GF-D8 (cell line): ENCODE measurements around the gene MSL3B.
"Not testable (repeated sequence)": the region's sequence is repeated elsewhere in the genome, so short reads cannot be mapped to it uniquely, and the experiment has no call there.

Experiments used
- DNase-seq: peaks from one replicate; lab custom pipeline; 2025; lab: John Stamatoyannopoulos, UW

MSL3B gene

DNA sequence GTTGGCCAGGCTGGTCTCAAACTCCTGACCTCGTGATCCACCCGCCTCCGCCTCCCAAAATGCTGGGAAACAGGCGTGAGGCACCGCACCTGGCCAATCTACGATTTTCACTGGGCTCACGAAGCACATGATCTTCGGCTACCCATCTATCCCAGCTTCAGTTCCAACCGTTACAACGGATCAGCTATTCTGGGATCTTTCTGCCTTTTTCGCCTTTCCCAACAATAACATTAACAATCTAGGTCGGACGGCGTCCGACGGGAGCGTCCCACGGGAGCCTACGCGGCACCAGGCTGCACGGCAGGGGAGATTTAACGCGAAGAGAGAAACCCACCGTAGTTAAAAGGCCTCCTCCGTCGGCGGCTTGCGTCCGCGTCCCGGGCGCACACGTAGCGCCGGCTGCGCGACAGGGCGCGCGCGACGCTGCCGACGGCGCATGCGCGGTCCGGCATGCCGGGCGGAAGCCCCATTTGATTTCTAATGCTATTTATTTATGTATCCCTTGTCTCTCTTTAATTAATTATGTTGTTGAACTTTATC lies at the start of gene MSL3B:
Gene MSL3B (minus strand): TSS at position 394 of the 540 bp plus-strand sequence.
- DNase-seq, result no peak

GRCh38 chr2:233917116-233917515 lies 48.9 kb upstream of the MSL3B start, which contains the start of gene TRPM8:
TRPM8 (plus strand) TSS chr2:233917373; CDS start chr2:233926538, 9,165 bp downstream.
- no peak for DNase-seq

GRCh38 chr2:233915128-233915527 lies 46.9 kb upstream of the MSL3B start:
- DNase-seq, result no peak

GRCh38 chr2:233912691-233913423 lies 44.7 kb upstream of the MSL3B start:
- DNase-seq, result no peak

- no peak for DNase-seq
These were observed 39.4 kb upstream of the MSL3B start for GRCh38 chr2:233907627-233908026.

- DNase-seq, result no peak
These were observed 37.8 kb upstream of the MSL3B start for GRCh38 chr2:233905945-233906344.

DNA sequence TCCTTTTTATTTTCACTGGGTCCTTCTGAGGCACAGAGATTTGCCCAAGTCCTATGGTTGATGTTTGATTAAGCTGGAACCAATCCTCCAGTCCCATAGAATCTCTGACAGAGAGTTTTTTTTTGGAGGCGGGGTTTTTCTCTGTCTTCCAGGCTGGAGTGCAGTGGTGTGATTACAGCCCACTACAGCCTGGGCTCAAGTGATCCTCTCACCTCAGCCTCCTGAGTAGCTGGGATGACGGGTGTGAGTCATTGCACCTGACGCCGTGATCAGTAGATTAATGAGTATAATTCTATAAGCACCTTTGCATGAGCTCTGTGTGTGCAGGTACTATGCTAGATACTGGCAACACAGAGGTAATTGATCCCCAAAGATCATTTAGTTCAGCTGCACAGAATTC lies 33.7 kb upstream of the MSL3B start:
- DNase-seq, result no peak

GRCh38 chr2:233901367-233901766 lies 33.2 kb upstream of the MSL3B start:
- no peak for DNase-seq

GRCh38 chr2:233896253-233896652 lies 28.1 kb upstream of the MSL3B start:
- not testable (repeated sequence) for DNase-seq

GRCh38 chr2:233892793-233893192 lies 24.6 kb upstream of the MSL3B start:
- DNase-seq, result no peak

DNA sequence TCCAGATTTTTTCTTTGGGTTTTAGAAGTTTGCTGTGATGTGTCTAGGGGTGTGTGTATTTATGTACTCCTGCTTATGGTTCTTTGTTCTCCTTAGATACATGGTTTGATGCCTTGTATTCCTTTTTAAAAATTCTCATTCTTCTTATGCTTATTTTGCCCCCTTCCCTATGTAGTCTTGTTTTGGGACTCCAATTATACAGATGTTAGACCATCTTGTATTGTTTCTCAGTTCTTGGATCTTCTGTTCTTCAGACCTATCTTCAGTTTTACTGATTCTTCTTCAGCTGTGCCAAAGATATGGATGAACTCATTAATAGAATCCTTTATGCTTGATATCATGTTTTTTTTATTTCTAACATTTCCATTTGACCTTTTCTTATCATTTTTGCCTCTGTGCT lies 14.2 kb upstream of the MSL3B start:
- no peak for DNase-seq

DNA sequence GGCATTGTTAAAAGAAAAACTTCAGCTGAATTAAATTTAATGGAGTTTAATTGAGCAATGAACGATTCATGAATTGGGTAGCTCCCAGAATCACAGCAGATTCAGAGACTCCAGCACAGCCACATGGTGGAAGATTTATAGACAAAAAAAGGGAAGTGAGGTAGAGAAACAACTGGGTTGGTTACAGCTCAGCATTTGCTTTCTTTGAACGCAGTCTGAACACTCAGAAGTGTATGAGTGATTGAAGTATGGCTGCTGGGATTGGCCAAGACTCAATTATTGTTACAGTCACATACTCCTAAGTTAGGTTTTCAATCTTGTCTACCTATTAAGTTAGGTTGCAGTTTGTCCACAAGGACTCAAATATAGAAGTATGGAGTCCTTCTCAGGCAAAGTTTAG lies 3.9 kb upstream of the MSL3B start:
- DNase-seq, result peak; percentile 9

GRCh38 chr2:233871432-233871831 lies 3.2 kb upstream of the MSL3B start:
- no peak for DNase-seq

DNA sequence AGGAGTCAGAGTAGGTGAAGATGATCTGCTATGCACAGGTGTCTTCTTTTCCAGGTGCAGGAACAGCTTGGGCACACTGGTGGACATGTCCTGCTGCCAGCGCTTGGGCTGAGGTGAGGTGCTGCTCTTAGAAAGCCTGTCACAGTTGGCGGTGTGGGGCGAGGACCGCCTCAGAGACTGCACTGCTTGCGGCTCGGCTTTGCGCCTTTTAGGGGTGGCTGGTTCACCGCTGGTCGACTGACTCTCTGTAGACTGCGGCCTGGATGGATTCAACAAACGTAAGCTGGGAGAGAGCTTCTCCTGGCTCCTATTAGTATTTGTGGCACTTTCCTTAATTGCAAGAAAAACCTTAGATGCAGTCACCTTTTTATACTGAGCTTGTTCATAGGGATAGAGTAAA lies 1.7 kb downstream of the MSL3B start:
- no peak for DNase-seq

DNA sequence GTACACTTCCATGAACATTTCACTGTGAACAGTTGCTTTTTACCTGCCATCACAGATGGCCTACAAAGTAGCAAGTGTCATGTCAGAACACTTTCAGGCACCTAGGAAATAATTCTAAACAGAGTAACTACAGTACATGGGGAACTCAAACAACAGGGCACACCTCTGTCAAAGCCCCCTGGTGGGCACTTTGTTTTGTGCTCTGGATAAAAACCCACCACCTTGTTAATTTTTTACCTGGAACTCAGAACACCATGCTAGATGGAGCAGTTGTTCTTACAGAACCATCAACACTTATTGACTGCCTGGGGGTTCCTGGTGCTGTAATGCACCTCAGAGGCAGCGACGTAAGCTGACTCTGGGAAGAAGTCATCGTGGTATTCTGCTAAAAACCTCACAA lies 2.3 kb downstream of the MSL3B start:
- DNase-seq, result no peak

DNA sequence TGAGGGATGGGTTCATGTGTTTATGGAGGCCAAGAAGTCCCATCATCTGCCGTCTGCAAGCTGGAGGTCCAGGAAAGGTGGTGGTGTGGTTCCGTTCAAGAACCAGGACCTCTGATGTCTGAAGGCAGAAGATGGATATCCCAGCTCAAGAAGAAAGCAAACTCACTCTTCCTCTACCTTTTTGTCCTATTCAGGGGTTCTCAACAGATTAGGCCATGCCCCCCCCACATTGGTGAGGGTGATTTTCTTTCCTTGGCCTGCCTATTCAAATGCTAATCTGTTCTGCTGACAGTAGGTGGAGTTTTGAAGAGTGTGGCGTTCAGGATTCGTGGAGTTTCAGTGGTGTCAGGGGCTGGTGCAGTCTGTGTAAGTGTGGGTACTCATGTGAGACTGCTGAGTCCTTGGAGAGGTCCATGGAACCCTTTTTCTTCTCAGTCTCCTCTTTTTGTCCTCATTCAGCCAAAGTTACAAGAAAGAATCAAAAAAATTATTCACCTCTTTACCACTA lies 5.9 kb downstream of the MSL3B start:
- DNase-seq, result no peak

DNA sequence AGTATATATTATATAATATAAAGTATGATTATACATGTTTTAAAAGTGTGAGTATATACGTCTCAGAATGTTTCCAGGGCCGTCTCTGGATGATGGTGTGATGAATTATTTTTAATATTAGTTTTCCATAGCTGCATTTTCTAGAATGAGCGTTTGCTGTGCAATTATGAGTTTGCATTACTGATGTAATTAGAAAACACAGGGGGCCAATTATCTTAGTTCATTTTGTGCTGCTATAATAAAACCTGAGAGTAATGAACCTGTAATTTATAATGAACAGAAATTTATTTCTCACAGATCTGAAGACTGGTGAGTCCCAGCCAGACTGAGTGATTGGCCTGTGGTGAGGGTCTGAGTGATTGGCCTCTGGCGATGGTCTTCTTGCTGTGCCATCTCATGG lies 9.9 kb downstream of the MSL3B start:
- DNase-seq, result no peak

GRCh38 chr2:233857511-233858141 lies 10.6 kb downstream of the MSL3B start:
- no peak for DNase-seq

DNA sequence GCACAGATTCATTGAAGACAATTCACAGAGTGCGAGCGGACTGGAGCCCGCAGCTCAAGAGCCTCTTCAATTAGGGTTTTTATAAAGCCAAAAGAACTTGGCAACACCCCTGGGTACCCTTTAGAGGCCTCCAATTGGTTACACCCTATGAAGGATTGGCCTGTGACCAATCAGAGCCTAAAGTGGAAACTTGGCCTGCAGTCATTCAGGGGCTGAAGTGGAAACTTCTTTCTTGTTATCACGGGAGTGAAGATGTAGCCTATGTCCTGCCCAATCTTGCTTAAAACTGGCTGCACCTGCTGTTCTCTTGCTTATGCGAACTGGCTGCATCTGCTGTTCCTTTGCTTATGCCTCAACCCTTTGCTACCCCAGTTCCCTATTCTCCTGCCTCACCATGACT lies 12.0 kb downstream of the MSL3B start:
- DNase-seq, result no peak

- DNase-seq, result no peak
These were observed 12.8 kb downstream of the MSL3B start for GRCh38 chr2:233855345-233855744.

DNA sequence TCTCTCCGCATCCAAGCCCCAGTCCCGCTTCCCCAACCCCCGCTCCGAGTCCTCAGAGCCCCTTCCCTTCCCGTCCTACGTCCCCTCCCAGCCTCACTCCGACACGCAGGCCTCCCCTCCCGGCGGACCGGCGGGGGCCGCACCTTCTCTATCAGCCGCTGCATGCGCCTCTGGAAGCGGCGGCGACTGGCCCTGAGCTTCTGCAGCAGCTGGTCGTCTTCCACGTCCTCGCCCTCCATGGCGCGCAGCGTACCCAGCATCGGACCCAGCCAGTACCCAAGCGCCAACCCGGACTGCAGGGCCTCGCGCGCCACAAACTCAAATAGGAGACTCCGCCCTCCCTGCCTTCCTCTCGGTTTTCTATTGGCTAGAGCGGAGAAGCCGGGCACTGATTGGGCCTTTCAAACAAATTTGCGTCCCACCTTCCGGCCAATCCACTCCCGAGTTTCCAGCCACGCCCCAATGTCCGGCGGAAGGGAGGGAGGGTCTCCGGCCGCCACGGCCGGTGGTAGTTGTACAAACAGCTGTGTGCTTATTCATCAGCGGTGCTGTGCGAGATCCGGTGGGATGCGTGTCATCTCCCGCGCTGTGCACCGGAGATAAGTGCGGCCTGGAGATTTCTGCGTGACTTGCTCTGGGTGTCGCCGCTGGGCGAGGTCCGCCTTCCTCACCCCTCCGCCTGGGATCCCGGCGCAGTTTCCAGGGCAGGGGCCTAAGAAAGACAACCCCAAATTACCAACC lies 13.8 kb downstream of the MSL3B start, which contains the start of gene HJURP:
Gene HJURP (minus strand): TSS at position 295 of the 741 bp plus-strand sequence. CDS start 35 bp downstream, at position 260.
- peak; percentile 81 for DNase-seq

GRCh38 chr2:233853883-233854240 lies 14.3 kb downstream of the MSL3B start:
- no peak for DNase-seq
